NCI-H82 treated with DMSO at 0.1 percent for 48 hours (cell line): ENCODE data around the gene PODN.
A peak's percentile ranks its signal among the peaks of the same experiment; 100 is the strongest.

ENCODE experiments used
- DNase-seq: peaks from one replicate; lab custom pipeline; 2025; ENCODE audit not compliant: unreplicated experiment; lab: John Stamatoyannopoulos, UW

The PODN gene

GRCh38 chr1:53050310-53050709, 11.7 kb upstream of the PODN start:
- no peak for DNase-seq

DNA sequence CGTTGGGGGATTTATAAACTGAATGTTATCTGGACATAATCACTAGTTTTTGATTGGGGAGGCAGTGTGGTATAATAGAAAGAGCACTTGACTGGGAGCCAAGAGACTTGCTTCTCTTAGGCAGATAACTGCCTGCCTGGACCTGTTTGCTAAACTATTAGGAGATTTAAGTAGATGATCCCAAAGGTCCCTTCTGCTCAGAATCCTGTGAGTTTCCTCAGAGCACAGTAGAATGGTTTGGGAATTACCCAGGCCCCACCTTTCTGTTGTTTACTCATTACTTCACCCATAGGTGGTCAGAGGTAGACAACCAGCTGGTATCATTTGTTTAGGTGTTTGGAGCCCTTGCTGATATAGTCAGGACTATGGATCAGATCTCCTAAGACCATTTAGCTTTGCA, 10.3 kb upstream of the PODN start:
- peak; percentile 73 for DNase-seq

GRCh38 chr1:53057127-53057526, 4.9 kb upstream of the PODN start:
- peak; percentile 32 for DNase-seq

DNA sequence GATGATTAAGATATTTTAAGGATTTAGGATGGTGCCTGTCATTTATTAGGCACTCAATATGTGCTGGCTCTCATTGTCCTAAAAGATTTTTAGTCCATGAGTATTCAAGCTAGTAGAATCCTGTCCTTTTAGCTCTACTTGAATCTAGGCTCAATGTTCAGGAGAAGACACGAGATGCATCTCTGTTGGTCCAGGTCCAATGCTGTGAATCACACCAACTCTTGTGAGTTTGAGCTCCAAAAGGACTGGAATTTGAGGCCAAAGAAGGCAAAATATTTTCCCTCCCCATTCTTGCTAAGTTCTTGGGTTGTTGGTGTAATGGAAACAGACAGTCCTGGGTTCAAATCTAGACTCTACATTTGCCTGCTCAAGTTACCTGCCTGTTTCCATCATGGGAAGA, 1.4 kb upstream of the PODN start:
- DNase-seq, result no peak

DNA sequence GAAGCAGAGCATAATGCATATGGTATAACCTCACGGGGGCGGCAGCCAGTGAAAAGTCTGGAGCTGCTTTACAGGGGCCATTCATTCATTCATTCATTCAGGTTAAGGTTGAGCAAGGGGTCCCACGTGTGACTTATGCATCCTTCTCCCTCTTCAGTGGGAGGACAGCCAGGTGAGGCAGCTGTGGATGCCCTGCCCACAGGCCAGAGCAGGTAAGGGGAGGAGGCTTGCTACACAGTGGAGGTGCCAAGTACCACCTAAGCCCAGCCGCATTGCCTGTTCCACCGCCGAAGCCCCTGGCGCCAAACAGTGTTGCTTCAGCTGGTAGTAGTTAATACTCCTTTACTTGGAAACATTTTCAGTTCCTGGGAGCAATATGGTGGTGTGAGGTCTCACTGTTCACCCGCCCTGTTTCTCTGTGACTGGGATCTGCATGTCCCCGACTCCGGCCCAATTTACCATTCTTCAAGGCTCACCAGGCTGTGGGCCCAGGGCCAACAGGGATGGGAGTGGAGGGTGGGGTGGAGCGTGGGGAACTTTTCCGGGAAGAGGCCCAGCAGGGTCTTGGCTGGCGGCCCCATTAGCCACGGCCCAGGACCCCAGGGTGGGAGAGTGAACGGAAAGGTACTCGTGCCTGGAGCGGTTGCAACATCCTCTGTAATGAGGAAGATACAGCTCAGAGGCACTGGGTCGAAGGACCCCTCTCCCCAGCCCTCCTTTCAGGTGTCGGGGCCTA, 722 bp upstream of the PODN start:
- DNase-seq, result no peak

DNA sequence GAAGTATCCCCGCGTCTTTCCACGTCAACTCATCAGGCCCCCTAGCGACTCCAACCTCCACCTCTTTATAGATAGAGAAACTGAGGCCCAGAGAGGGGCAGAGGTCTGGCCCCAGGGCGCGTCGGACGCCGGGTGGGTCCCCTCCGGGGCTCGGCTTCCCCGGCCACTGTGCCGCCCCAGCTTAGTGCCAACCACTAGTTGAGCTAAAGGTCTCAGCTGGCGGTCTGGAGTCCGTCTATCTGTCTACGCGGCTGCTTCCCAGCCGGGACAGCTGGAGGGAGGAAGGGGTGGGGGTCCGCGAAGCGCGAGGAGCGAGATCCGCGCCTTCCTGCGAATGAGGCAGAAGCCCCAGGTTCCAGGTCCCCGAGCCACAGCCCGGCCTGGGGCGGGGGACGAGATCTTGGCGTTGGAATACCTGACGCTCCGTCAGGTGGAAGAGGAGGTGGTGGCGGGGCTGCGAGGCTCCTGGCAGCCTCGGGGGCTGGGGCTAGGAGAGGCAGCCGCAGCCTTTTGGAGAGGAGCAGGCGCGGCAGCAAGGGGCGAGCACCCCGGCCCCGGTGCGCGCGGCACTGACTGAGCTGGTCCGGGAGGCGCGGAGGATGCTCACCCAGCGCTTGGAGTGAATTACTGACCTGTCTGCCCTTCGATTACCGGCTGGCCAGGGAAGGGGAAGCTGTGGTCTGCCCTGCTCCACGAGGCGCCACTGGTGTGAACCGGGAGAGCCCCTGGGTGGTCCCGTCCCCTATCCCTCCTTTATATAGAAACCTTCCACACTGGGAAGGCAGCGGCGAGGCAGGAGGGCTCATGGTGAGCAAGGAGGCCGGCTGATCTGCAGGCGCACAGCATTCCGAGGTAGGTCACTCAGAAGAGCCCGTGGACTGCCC, 937 bp downstream of the PODN start:
- no peak for DNase-seq

GRCh38 chr1:53063744-53064515, 1.9 kb downstream of the PODN start:
- no peak for DNase-seq

DNA sequence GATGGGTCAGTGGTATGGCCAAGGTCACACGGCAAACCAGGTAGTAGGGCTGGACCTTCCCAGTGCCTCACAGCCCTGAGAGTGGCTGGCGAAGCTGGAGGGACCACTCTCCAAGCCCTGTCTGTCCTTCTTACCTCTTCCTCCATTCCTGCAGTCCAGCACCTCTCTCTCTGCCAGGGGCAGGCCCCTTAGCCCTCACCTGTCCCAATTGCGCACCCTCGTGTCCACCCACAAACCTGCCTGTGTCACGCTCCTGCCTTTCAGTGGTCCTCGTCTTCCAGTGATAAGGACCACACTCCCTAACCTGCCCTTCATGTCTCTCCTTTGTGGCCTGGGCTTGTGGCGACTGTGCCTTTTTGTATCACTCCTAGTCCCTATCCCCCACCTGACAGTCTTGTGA, 3.4 kb downstream of the PODN start:
- no peak for DNase-seq

DNA sequence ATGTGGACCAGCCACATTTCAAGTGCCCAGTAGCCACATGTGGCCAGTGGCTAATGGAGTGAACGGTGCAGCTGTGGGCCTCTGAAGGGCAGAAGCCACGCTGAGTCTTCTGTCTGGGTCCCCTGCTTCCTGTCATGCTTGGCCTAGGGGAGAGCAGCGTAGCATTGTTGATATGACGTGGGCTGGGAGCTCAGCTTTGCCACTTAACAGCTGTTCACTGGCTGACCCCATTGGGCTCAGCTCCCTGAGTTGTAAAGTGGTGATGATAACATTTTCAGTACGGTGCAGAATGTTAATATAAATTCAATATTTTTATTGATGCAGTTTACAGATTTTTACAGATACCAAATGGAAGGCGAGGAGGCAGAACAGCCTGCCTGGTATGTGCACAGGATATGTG, 4.5 kb downstream of the PODN start:
- DNase-seq, result no peak

DNA sequence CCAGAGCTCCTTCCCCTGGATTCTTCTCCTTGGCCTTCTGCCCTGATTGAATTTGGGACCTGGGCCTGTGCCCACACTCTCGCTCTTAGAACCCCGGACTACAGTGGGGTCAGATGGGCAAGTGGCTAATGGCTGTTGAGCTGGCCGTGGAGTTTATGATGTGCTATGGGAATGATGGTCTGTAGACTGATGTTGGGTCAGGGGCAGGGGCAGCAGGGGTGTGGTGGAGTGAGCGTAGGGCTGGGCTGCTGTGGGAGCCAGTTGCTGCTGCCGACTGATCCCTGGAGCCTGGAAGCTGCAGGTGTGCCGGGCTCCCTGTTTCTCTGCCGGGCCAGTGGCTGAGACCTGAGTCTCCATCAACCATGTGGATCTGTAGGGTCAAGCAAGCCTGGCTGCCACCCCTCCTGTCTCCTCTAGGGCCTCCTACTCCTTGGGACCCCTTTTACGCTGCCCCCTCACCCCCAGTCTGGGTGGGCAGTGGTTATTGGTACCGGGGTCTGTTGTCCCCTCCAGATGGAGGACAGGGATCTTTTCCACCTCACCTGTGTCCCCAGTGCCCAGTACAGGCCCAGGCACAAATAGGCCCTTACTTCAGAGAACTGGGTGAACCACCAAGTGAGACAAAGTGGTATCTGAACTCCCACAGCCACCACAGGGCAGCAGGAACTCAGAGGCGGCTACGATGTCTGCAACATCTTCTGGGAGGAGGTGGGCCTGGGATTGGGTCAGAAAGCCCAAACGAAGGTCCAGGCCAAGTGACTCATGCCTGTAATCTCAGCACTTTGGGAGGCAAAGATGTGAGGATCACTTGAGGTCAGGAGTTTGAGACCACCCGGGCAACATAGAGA, 5.1 kb downstream of the PODN start:
- DNase-seq, result no peak

GRCh38 chr1:53067886-53068285, 5.9 kb downstream of the PODN start:
- DNase-seq, result no peak

DNA sequence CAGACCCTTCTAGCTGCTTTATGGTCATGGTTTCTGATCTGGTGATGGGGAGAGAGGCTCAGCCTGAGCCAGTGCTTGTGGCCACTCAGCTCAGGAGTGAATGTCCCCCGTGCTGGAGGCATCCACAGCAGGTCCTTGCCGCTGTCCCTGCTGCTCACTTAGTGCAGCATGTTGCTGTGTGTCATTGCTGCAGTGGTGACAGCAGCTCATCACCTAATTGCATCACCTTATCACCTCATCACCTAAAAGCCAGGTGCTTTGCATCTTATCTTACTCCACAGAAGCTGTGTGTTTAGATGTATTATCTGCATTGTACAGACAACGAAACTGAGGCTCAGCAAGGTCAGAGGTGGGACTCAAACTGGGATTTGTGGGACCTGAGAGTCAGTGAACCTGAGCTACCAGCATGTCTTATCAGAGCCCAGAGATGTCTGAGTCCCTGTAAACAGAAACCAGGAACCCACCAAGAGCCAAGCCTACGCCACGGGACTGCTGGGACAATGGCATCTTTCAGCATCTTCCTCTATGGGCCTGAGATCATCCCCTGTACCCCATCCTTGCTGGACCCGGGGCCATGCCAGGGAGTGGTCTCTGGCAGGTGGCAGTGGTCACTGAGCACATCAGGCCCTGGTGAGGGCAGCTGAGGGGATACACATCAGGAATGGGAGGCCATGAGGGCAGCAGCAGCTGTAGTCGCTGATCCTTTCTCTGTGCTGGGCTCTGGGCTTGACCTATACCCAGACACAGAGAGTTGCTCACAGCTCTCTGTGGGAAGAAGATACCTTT, 6.5 kb downstream of the PODN start:
- DNase-seq, result no peak

GRCh38 chr1:53069265-53069662, 7.3 kb downstream of the PODN start:
- no peak for DNase-seq

GRCh38 chr1:53069663-53070327, 7.8 kb downstream of the PODN start:
- no peak for DNase-seq

DNA sequence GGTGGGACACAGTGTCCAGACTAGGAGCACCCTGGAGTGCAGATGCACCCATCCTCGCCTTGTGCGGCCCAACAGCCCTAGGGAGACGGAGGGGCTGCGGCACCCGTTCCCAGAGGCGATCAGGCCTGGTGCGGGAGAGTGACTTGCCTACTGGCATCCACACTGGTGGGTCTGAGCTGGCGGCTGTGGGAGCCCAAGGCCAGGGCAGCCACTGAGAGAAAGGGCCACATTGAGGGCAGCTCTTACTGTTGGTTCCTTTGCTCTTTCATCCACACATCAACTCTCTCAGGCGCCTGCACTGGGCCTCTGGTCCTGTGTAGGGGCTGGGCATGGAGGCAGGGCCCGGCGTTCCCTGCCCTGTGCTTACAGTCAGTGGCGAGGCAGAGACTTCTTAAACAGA, 8.6 kb downstream of the PODN start:
- DNase-seq, result no peak

DNA sequence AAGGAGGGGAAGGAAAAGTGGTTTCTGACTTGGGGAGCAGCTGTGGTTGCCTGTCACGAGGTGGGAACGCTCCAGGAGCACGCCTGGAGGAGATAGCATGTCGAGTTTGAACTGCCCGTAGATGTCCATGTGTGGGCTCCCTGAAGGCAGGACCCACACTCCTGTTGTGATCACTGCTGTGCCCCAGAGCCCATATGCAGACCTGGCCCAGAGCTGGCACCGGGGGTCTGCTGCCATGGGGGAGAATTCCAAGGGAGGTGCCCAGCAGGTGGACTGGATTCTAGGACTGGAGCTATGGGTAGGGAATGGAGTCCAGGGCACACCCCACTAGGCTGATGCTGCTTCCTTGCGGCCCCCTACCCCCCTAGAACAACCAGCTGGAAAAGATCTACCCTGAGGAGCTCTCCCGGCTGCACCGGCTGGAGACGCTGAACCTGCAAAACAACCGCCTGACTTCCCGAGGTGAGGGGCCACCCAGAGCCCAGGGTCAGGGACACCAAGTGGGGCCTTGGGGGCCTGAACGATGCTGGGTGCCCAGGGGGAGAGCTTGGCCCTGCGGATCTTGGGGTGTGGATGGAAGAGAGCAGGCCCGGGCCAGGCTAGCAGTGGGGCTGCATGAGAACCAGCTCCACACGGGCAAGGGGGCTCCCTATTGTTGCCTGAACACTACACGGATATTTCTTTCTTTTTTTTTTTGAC, 9.3 kb downstream of the PODN start:
- DNase-seq, result no peak

DNA sequence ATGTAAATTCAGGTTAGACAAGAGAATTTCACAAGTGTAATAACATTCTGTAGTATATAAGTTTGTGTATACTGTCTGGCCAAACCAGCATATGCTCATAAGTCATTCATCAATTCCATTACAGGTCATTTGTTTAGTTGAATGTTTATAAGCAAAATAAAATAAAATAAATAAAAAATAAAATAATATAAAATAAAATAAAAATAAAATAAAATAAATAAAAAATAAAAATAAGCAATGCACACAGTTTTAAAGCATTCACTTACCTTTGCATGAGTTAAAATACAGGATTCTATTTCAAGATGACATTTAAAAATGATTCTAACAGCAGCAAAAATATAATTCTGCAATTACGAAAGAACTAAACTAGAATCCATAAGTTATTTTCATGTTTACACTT, 9.9 kb downstream of the PODN start:
- no peak for DNase-seq

DNA sequence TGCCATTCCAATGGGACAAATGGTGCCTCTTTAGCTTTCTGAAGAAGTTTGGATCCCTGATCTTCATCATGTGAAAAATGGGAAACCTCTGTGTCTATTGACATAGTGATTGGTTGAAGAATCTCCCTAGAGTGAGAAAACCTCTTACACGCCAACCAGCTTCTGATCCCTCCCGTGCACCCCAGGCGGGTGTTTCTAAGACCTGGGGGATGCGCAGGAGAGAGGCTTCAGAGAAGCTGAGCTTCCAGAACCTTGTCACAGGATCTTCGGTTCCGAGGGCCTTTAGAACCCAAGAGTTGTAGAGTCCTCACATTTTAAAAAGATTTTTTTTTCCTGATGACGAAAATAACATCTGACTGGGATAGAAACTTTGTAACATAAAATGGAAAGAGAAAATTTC, 11.3 kb downstream of the PODN start:
- no peak for DNase-seq

GRCh38 chr1:53073868-53074311, 11.9 kb downstream of the PODN start:
- peak; percentile 69 for DNase-seq
